NCI-H82 (cell line): ENCODE results near the gene TGFB1.

Source experiments
- DNase-seq: peaks from one replicate; lab custom pipeline; 2025; lab: John Stamatoyannopoulos, UW

The TGFB1 gene

DNA sequence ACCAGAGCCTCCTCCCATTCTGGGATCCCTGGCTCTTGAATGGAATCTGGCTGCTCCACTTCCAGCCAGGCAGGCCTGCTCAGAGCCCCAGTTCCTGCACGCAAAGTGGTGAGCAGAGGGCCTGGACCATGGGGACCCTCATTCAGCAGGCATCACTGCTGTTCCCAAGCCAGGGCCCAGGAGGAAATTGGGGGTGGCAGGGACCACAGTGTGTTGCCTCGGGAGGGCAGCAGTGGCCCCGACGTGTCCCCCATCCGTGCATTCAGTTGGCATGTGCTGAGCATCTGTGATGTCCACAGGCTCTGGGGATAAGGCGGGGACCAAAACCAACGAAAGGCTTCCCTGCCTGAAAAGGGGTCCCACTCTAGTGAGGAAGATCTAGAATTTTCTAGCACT lies 32.5 kb downstream of the TGFB1 start:
- no peak for DNase-seq

DNA sequence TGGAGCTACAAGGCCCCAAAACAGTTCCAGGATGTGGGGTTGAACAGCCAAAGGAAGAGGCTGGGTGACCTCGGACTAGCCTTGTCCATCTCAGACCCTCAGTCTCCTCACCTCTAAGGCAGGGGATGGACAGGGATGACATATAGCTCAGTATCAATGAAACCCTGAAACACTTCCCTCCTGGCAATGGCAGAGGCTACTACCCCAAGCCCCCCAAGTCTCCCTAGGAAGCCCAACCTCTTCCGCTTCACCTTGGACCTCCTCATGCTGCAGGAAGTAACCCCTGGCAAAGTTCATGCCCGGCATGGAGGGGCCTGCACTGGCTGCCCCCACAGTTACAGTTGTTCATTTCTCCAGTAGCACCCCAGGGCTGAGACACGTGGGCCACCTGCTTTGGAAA lies 33.2 kb downstream of the TGFB1 start:
- no peak for DNase-seq

DNA sequence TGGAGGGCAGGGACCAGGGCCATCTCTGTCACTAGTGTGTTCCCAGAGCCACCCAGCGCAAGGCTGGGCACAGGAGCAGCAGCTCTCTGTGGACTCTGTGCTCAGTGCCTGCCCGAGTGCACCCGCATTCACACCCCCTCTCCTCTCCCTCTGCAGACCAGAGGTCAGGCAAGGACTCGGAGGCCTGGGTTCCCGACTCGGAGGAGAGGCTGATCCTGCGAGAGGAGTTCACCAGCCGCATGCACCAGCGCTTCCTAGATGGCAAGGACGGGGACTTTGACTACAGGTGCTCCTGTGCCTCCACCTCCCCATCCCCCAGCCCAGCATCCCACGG lies 33.6 kb downstream of the TGFB1 start:
- no peak for DNase-seq

DNA sequence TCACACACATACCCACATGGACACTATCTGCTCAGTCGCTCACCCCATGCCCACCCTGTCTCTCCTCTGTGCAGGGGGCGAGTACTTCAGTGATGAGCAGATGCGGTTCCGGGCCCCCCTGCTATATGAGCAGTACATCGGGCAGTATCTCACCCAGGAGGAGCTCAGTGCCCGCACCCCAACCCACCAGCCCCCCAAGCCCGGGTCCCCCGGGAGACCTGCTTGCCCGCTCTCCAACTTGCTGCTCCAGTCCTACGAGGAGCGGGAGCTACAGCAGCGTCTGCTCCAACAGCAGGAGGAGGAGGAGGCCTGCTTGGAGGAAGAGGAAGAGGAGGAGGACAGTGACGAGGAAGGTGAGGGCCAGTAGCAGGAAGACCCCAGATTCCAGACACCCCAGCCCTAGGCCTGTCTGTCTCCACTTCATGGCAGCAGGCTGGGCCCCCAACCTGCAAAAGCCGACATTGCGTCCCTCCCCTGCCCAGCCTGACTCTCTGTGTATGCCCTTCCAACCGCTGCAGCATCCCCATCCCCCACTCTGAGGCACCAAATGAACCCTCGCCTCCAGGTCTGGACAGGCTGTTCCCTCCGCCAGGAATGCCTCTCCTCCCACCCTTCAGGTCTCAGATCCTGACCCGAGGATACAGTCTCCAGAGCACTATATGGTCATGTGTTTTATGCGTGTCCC lies 34.1 kb downstream of the TGFB1 start:
- no peak for DNase-seq

DNA sequence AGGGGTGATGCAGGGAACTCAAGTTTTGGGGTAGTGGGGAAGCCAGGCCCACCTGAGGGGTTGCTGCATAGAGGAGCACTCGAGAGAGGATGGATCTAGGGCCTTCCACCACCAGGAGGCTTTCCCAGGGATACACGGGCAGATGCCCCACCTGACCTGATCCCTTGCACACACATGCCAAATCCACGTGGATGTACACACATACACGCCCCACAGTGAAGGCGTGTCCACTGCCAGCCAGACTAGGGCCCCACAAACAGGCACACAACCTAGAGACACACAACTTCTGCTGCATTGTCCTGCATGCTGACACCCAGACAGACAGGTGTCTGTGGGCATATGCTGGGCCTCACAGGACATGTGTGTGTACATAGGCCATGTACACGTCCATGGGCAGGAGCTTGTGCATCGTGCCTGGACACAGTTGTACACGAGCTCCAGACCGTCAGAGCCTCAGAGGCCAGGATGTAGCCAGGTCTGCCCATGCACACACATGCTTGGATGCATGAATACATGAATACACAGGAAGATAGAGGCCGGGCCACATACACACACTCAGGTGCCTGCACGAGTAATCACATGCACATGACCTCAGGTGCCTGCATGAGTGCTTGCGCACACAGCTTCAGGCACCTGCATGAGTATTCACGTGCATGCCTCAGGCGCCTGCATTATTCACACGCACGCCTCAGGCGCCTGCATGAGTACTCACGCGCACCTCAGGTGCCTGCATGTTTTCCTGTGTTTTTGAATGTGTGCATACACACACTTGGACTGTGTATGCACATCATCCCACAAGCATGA lies 34.8 kb downstream of the TGFB1 start:
- no peak for DNase-seq

DNA sequence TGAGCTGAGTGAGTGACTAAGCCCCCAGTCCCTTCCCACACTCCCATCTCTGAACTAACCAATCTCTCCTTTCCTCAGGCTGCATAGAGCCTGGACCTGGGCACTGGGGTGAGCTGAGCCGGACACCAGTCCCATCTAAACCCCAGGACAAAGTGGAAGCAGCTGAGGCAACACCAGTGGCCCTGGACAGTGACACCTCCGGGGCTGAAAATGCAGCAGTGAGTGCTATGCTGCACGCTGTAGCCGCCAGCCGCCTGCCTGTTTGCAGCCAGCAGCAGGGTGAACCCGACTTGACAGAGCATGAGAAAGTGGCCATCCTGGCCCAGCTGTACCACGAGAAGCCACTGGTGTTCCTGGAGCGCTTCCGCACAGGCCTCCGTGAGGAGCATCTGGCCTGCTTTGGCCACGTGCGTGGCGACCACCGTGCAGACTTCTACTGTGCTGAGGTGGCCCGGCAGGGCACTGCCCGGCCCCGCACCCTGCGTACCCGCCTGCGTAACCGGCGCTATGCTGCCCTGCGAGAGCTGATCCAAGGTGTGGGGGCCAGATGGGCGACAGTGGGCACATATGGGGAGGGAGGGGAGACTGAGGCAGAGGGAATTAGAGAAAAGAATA lies 37.3 kb downstream of the TGFB1 start:
- no peak for DNase-seq

DNA sequence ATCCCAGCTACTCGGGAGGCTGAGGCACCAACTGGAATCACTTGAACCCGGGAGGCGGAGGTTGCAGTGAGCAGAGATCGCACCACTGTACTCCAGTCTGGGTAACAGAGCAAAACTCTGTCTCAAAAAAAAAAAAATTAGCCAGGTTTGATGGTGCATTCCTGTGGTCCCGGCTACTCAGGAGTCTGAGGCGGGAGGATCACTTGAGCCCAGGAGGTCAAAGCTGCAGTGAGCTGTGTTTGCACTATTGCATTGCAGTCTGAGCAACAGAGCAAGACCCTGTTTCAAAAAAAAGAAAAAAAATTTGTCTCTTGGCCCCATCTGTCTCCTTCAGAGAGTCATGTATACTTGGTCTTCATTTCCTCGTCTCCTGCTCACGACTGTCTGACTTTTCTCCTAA lies 42.1 kb downstream of the TGFB1 start:
- no peak for DNase-seq

DNA sequence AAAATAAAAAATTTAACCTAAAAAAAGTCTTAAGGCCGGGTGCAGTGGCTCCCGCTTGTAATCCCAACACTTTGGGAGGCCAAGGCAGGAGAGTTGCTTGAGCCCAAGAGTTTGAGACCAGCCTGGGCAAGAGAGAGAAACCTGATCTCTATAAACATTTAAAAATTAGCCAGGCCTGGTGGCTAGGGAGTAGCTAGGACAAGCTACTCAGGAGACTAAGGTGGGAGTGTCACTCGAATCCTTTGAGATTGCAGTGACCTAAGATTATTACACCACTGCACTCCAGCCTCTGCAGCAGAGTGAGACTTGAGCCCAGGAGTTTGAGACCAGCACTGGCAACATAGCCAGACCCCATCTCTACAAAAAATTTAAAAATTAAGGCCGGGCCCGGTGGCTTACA lies 42.6 kb downstream of the TGFB1 start:
- DNase-seq = no peak

DNA sequence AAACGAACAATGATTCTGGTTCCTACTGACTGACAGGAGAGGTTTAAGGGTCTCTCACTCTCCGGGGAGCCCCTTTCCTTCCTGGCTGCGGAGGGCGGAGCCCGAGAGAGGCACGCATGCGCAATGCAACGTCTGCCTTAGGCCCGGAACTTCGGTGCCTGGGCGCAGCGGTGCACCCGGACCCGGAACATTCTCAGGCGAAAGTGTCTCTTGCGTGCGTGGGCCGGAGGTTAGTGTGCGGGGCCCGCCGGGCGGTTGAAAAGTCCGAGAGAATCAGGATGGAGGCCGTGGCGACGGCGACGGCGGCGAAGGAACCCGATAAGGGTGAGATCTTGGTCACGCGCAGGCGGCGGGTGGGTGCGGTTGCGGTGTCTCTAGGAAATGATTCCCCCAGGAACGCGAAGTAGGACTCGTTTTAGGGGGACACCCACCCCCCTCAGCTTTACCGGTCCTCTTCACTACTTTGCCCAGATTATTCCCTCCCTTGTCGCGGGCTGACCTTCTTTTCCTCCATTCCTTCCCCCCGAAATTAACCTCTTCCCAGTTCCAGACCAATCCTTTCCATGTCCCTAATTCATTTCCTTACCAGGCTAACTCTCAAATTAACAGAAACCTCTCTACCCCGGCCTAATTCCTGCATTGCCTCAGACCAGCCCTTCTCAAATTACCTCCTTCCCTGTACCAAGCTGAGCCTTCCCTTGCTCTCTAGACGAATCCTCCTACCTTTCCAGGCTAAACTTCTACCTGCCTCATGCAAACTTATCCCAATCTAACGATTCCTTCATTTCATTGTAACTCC lies 43.5 kb downstream of the TGFB1 start, which contains the start of gene CCDC97:
Gene CCDC97 (plus strand): TSS at position 140 of the 799 bp plus-strand sequence. CDS start 139 bp downstream, at position 279.
- peak; percentile 92 for DNase-seq

DNA sequence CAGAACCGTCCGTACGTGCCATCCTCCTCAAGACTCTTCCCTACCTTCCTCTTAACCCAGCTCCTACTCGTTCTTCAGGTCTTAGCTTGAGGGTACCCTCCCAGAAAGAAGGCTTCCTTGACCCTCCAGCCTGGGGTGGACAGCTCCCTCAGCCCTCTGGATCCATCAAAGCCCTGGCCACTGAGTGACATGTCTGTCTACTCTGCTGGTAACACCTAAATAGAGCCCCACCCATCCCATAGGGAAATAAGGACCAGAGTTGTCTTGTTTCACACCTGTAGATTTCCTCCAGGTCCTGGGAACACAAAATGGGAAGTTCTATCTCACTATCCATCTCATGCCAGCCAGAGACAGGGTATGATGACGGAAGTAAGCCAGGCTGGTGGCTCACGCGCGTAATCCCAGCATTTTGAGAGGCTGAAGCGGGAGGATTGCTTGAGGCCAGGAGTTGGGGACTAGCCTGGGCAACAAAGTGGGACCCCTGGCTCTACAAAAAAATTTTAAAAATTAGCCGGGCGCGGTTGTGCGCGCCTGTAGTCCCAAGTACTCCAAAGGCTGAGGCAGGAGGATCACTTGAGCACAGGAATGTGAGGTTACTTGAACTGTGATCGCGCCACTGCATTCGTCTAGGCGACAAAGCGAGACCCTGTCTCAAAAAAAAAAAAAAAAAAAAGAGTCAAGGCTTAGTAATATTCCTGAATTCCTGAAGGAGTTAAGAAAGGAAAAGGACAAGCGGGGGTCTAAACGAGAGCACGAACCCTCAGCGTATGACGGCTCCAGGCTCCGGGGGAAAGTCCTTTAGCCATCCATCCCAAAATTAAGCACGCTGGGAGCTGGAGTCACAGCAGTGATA lies 44.3 kb downstream of the TGFB1 start:
- no peak for DNase-seq

DNA sequence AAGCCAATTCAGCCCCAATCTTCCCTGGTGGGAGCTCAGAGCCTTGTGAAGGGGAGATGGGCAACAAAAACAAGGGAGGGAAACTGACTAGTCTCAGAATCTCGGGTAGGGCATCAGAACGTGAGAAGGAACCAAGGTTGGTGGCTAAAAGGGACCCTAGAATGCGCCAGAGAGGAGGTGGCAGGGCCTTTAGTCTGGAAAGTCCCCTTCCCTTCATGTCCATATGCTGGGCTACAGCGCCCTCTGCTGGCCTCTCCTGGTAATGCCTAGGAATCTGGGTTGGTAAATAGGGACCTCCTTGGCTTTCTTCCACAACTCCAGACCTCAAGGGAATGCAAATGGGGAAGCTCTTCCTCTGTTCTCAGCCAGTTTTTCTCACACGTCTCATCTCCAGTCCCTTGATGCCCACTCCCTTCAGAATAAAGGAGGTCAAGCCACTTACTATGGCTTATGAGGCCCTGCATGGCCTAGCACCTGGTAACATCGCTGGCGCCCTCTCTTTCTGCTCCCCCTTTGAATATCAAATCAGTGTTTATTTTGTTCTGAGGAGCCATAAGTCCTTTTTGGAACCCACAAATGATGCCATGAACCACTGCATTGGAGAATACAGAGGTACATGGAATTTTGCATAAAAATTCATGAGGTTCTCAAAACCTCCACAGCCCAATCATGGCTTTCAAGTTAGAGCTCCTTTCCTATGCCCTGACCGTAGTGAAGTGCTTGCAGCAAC lies 45.1 kb downstream of the TGFB1 start:
- DNase-seq = peak; percentile 94

DNA sequence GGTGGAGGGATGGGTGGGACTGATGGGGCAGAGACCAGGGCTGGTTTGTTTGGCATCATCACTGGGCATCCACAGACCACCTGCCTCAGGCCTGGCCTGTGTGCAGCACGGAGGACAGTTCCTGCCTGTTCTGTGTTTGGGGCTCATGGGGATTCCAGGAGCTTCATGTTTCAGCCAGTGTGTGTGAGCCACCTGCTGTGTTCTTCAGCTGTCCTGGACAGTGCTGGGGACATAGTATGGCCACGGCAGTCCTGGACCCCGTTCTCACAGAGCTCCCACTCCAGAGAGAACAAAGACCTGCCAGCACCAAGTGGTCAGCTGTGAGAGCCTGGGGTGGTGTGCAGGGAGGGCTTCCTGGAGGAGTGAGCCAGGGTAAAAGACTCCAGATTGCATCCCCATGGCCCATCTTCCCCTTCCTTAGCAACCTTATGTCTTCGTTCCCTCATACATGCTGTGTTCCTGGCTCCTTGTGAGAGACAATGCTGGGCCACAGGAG lies 45.7 kb downstream of the TGFB1 start:
- no peak for DNase-seq

DNA sequence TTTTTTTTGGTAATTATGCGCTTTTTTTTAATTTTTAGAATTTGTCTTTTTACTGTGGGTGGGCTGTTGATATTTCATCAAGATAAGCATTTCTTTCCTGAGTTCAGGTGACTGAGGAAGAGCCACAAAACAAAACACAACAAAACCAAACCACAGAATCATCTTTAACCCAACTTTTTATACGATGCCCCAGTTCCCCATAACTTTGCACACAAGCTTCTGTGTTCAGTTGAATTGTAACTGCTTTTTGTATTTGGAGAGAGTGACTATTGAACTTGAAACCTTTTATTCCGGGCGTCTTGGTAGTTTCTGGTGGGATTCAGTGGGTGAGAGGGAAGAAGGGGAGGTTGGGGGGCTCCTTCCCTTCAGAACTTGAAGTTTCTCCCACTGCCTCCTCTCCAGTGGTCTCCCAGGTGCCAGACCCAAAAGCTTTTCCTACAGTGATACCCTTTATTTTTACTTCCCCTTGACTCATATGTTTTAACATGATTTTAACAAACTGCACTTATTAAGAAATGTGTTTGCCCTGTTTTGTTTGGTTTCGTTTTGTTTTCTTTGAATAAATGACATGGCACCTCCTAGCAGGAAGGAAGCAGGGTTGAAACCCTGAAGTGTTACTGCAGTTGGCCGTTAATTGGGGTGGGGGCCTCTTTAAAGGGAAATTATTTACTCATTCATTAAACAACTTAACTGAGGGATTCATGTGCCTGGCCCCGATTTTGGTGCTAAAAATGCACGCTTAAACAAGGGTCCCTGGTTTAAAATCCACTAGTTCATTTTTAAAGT lies 46.4 kb downstream of the TGFB1 start:
- DNase-seq = no peak

DNA sequence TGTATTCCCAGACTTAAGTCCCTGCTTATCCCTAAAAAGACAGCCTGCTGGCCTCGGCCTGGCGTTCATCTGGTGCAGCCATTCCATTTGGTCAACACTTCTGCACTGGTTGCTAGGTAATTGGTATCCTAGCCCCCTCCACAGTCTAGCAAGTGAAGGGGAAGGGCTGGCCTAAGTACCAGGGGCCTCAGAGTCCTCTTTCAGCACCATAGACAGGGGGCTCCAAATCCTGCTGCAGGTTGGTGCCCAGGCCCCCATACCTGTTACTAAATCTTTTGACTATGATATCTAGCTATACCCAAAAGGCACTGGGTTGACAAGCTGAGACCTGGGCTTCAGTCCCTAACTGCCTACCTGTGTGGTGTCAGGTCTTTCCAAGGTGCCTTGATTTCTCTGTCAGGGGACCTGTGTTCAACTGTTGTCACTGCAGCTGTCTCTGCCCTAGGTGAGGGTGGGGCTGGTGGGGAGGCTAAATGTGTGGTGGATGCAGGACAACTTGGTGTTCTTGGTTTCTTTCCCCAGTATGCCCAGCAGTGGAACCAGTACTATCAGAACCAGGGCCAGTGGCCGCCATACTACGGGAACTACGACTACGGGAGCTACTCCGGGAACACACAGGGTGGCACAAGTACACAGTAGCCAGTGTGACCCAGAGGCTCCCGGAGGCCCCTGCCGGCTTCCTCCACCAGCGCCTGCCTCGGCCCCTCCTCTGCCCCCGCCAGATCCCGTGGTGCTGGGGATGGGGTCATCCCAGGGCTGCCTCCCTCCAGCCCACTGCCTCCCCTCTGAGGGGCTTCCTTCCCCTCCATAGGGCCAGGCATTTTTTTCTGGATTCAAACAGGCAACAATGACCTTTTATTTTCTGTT lies 47.6 kb downstream of the TGFB1 start:
- no peak for DNase-seq

DNA sequence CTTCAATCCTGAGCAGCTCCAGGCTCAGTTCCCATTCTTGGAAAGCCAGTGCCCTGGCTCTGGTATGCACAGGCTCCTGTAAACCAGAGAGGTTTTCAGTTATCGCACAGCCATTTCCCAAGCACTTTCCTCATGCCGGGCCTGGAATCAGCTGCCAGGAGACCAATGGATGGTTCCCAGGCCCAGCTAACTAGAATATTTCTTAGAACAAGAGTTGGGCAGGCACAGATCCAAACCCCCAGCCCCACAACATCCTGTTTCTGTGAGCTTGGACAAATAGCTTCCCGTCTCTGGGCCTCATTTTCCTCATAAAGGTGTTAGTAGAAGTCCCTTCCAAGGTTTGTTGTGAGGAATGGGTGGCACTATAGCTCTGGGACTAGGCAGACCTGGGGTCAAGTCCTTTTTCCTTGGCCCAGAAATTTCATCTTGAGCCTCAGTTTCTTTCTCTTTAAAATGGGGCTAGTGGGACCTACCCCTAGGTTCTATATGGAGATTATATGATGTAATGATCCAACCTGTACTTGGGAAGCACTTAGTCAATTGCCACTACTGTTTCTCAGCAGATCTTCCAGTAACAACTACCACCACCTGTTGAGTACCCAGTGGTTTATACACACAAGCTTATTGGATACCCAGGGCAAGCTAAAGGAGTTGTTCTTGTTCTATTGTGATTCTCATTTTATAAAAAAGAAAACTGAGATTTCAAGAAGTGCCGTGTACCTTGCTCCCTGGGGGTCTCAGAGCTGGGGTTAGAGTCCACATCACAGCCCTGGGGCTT lies 48.8 kb downstream of the TGFB1 start:
- no peak for DNase-seq

DNA sequence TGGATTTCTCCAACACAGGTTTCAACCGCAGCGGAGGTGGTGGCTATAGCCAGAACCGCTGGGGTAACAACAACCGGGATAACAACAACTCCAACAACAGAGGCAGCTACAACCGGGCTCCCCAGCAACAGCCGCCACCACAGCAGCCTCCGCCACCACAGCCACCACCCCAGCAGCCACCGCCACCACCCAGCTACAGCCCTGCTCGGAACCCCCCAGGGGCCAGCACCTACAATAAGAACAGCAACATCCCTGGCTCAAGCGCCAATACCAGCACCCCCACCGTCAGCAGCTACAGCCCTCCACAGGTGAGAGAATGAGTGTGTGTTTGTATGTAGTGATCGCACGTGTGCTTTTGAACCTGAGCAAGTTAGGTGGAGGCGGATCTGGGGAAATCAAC lies 49.8 kb downstream of the TGFB1 start:
- DNase-seq = no peak

DNA sequence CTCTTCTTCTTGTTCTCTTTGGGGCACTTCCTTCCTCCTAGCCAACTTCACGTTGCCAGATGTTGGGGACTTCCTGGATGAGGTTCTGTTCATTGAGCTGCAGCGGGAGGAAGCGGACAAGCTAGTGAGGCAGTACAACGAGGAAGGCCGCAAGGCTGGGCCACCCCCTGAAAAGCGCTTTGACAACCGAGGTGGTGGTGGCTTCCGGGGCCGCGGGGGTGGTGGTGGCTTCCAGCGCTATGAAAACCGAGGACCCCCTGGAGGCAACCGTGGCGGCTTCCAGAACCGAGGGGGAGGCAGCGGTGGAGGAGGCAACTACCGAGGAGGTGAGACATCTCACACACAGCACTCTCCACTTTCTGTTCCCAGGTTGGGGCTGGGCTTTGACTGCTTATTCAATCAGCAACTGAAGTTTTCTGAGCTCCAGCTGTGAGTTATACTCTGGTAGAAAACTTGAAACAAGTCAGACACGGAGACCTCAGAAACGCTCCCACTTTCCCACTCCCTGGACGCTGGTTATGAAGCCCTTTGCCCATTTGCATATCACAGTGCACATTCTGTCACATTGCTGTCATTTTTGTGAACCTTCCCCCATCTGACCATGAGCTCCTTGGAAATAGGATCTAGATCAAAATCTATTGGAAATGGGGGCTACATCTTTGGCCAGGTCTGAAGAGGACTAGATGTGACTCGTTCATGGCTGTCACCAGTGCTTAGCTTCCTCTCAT lies 50.9 kb downstream of the TGFB1 start:
- DNase-seq = no peak
